CD4-positive, alpha-beta T cell treated with Interleukin-17A for 4 hours (primary cell): ENCODE results near the gene C5orf63.
"Not testable (repeated sequence)": the region's sequence is repeated elsewhere in the genome, so short reads cannot be mapped to it uniquely, and the experiment has no call there.

Source experiments
- DNase-seq: peaks from one replicate; pipeline ENCODE4 v3.0.0-alpha.2; 2020; ENCODE audit warnings: mixed read lengths

Gene C5orf63

DNA sequence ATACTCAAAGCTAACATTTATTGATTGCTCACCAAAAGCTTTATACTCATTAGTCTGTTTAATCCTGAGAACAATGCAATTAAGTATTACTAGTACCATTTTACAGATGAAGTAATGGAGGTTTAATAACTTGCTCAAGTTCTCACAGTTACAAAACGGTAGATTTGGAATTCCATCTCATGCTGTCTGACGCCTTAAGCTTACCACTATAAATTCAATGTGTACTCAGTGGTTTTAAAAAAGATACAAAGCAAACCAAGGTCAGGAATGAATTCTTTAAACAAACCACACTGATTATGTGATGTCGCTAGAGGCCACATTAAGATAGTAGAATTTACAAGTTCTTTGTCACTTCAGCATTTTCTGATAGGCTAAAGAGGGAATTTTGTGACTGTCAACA, 1.2 kb upstream of the C5orf63 start:
- DNase-seq, result no peak

DNA sequence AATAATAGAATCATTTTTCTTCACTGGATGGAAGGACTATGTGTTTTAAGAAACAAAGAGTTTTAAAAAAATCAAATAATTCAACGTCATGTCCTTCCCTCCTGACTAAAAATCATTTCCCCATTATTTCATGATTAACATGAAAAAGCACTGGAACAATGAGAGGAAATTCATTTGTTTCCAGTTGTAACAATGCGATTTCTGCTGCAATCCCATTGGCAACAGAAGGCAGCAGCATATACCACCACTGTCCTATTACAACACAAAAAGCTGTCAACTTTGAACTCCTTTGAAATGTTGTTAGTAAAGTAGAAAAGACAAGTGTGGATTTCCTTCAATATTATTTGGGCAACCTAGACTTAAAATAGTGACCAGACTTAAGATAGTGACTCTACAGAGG, 3.1 kb downstream of the C5orf63 start:
- no peak for DNase-seq

DNA sequence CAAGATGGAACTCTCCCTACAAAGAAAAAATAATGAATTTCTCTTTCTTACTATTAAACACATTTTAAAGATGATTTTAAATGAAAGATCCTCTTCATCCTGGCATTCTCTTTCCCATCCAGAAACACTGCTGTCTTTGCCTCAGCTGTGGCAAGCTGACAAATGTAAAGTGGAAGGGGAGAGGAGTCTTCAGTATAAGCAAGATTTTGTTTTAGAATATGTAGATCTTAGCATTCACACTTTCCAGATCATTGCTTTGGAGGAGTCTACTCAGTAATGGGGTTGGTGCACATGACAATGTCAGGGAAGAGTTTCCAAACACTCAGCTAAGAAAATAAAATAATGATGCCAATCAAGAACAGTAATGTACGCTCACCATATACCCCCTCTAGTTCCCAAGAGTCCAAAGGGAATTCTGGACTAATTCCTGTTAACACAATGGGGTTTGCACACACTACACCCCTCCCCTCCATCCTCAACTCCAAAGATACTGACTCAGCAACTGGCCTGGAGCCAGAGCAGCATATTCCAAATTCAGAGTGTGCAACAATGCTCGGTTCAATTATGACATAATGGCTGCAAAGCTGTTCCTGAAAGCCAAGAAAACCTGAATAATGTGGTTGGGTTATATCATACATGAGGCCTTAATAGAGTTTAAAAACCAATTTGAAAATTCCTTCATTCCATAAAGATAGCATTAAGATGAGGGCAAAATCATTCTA, 4.6 kb downstream of the C5orf63 start:
- no peak for DNase-seq

DNA sequence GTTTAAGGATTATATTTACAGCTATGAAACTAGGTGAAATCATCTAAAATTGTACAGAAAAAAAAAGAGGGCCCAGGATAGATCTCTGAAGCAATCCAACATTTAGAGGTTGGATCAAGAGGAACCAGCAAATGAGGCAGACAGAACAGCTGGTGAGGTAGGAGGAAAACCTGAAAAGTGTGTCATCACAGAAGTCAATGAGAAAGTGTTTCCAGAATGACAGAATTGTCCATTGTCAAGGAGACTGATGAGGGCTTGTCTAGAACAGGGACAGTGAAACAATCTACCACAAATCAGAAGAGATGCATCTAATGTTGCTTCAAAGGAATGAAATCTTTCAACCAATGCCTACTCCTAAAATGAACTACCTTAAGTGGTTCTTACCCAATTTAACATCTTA, 6.6 kb downstream of the C5orf63 start:
- no peak for DNase-seq

DNA sequence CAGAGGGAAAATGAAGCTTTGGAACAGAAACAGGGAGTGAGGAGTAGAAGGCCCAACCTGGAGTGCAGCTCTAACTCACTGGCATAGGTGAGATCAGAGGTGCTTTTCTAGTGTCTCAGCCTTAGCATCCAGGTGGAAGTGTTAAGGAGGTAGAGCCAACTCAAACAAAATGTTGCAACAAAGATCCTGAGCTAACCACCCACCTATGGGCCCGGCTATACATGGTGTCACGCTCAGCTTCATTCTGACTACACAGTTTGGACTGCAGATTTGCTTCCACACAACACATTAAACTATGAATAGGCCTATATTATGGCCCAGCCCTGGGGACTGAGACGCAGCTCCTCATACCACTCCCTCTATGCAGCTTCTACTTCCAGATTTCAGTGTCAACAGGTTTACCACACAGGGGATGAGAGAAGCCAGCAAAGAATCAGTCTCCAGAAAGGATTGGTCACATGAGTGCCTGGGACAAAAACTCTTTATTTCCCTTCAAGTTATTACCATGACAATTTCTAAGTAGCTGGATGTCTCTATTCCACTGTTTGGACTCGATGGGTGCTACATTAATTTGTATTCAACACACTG, 9.0 kb downstream of the C5orf63 start:
- DNase-seq, result no peak

DNA sequence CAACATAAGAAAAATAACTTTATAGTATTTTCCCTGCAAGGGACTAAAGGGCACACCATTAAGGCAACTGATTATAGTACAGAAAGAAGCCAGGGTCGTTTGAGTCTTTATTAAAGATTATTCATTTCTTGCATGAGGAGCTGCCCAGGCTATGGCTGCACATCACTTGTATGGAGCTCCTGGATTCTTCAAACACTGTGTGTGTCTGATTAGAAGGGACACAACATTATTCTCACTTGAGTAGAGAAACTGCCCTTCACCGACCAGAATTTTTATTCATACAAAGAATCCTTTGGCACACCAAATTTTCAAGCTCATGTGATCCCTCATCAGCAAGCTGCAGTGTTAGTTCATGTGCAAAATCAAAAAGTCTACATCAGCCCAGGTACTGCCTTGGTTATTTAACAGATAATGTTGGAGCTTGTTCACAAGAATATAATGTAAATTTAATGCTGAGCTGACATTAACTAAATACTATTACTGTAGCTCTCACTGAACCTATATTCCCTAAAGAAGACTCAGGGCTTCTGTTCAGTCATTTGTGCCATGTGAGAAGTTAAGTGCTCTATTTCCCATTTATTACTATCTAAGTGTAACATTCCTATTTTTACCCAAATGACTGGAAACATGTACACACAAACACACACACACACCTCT, 9.9 kb downstream of the C5orf63 start:
- no peak for DNase-seq

DNA sequence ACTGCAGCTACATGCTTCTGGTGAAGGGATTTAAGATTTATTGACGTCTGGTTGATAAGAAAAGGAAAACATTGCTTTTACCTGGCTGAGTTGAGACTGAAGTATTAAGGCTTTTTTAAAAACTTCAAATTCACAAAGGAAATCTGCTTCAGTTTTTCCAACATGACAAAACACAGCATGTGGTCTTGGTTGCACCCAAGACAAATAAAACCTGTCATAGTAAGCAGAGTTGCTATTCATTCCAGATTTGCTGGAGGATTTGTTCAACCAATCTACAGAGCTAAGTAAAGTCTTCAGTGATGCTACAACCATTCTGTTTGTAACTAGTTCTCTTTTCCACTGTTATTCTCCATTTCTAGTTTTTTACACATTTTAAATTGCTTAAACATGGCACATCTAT, 11.3 kb downstream of the C5orf63 start:
- DNase-seq, result no peak

DNA sequence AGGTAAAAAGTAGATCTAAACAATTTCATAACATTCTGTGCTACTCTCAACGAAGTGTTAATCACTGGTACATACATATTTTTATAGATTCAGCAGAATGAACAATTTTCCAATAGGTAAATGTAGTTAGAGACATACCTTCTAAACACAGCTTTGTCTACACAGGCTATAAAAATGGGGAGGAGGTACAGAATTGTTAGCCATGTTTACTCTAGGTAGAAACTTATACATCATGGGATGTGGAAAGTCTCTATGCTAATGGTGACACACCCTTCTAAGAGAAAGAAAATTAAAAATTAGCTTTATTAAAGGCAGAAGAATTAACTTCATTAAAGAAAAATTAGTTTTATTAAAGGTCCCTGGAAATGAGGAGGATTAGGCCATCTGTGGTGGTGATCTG, 11.8 kb downstream of the C5orf63 start:
- DNase-seq, result no peak

DNA sequence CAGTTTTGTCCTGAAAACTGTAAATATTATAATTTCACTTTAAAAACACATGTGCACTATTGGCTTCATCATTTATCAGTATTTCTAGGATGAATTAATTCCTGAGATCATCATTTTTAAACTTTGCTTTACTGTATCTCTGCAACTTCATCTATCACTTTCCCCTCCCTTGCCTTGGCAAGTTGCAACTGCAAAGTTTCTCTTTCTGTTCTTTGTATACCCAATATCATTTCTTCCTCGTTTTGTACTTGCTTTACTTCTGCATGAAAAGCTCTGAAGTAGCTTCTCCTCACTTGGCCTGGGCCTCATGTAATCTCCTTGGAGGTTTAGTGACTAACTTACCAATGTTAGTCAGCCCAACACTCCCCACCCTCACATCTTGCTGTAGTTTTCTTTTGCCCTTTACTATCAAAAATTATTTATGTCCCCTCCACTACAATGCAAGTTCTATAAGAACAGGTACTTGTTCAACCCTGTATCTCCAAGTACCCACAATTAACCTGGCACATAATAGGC, 12.8 kb downstream of the C5orf63 start:
- no peak for DNase-seq

DNA sequence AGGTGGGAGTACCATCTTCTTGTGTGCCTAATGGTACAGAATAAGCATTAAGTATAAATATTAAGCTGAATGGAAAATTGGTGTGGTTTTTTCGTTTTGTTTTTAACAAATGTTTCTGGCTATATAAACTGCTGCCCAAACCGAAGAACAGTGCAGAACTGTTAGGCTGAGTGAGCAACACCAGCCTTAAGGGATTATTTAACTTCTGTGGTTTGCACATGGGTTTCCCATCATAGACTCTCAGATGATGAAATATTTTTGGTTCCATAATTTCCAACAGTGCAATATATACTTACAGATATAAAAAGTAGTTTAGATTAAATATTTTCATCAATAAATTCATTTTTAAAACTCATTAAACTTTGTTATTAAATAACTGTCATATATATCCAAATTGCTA, 16.4 kb downstream of the C5orf63 start:
- no peak for DNase-seq

DNA sequence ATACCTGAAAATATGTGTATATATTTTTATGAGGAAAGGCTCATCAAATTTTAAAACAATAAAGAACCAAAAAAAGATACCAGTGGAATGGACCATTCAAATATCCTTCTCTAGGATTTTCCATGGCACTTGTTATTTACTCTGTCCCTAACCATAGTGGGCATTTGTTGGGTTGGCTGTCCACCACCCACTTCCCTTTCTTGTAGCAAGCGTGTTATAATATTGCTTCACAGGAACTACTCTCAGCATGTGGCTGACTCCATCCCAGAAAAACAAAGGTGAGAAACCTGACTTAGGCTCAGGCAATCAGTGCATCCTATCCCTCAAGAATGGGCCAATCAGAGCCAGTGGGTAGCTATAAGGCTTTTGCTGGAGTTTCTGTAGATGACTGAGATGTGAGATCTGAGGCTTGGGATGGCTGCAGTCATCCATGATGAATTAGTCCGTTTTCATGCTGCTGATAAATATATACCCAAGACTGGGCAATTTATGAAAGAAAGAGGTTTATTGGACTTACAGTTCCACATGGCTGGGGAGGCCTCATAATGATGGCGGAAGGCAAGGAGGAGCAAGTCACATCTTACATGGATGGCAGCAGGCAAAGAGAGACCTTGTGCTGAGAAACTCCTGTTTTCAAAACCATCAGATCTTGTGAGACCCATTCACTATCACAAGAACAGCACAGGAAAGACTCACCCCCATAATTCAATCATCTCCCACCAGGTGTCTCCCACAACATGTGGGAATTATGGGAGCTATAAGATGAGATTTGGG, 17.2 kb downstream of the C5orf63 start:
- no peak for DNase-seq

DNA sequence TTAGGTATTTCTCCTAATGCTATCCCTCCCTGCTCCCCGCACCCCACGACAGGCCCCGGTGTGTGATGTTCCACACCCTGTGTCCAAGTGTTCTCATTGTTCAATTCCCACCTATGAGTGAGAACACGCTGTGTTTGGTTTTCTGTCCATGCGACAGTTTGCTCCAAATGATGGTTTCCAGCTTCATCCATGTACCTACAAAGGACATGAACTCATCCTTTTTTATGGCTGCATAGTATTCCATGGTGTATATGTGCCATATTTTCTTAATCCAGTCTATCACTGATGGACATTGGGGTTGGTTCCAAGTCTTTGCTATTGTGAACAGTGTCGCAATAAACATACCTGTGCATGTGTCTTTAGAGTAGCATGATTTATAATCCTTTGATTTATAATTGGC, 19.8 kb downstream of the C5orf63 start:
- DNase-seq, result not testable (repeated sequence)

DNA sequence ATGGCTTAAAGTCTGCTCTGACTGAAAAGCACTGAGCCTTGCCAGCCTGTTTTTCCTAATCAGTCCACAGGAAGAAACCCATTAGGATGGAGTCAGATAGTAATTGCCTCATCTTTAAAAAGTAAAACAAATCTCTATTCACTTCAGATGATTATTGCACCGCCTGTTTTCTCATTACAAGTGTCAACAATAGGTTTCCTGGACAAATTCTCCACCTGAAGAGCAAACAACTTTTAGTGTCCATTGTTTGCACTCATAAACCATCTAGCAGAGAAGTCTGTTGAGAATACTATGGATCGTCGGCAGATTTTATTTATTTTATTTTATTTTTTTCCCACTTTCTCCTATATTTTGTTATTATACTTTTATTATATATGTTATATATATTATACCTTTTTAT, 20.3 kb downstream of the C5orf63 start:
- DNase-seq, result no peak

DNA sequence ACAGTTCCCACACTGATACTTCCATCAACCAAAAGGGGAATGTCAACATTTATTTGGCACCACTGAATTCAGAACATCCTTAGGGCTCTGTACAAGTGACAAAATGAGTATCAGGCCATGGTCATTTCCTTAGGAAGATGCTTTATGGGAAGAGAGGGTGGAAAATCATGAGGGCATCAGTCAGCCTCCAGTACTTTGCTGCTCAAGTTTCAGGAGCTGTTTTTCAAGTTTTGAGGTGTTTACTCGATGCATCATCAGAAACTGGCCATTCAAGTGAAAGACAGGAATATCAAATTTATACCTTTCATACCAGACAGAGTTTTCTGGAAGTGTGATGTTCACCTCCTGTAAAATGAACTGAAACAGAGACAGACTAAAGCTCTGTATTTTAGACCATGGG, 21.7 kb downstream of the C5orf63 start:
- no peak for DNase-seq

DNA sequence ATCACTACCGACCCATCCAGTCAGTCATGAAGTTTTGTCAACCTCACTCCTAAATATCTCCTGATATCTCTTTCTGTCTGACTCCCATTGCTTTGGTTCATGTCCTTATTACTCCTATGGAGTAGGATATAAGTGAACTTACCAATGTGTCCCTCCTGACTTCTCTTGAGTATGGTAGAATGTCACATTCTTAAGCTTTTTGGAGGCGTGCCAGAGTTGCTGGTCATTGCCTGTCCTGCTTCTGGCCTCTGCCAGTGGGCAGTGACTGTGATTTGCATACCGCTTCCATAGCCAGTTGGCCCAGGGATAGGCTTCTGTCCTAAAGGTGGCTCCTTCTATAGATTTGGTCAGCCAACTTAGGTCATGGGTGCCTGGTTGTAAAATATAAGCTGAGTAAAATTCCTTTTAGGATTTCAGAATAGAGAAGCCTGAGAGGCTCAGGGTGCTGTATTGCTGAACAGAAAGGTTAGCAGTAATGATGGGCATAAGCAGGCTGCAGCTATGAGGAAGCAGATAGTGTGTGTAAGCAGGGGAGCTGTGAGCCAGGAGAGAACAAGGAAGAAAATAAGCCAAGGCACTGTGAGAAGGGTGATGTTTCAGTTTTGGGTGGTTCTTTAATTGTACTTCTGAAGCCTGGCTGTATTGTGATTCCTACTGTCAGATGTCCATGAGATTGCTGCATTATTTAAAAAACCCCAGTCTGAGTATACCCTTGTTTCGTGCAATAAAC, 26.8 kb downstream of the C5orf63 start:
- no peak for DNase-seq

DNA sequence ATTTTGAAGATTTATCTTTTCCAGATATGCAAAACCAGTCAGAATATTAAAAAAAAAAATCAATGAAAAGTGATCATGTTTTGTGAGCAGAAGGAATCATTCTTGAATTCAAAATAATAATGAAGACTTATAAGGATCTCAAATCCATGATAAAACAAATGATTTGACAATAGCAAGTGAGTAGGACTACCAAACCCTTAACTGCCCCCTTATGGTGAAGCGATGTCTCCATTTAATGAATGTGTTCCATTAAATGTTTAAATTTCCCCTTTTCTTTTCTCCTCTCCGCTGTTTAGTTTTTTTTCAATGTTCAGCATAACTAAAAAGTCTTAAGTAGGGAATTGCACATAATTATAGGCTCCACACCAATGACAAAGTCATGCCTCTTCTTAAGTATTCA, 30.7 kb downstream of the C5orf63 start:
- no peak for DNase-seq

DNA sequence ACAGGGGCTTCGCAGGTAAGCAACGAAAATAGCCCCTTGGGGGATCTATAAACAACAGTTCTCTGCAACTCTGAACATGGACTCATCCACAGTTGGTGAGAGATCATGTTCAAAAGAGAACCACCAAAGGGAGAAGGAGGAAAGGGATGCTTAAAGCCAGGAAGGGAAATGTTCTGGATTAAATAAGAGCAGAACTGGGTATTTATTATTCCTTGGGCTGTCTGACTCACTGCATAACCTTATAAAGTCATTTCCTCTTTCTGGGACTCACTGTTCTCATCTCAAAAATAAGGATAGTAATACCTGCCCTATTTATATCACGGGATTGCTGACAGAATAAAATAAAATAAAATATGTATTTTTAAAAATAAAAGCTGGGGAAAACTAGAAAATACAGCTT, 31.7 kb downstream of the C5orf63 start:
- no peak for DNase-seq

DNA sequence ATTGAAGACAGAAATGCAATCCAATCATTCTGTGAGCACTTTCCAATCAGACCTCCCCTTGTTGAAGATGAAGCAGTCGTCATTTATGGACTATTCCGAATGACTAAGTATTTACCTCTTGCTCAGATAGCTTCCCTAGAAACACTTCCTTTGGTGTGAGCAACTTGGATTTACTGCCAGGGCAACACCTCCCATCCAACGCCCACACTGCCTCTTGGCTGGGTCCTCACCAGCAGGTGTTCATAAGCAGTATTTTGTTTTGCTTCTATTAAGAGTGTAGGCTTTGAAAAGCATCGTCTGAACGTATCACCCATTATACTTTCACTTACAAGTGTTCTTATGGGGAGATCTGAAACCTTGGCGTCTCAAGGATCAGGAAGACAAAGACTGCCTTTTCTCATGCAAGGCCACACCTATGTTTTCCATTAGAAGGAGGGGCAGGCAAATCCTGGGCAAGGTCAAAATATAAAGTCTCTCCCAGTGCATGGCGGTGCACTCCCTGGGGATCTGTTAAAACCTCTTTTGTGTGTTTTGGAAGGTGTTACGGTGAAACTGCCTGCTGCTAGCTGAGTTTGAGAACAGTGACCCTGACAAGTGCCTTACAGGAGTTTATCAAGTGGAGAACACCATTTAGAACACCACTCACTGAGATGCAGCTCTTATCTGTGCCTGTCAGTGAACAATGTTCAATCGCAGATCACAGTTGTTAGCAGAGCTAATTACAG, 32.3 kb downstream of the C5orf63 start:
- DNase-seq, result no peak

DNA sequence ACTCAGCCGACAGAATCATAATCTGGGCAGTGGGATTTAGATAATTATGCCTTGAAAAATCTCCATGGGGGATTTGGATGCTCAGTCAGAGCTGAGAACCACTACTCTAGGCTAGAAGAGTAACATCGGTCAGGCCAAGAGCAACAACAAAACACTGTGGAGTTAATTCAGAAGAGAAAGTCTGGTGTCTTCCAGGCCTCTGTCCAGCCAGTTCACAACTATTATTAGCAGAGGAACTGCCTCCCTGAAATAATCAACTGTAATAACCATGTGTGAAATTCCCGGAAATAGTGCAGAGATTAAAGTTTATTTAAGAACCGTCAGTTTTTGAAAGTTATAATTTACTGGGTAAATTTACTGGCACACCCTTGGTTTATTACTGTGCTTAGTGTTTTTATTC, 34.8 kb downstream of the C5orf63 start:
- DNase-seq, result no peak

DNA sequence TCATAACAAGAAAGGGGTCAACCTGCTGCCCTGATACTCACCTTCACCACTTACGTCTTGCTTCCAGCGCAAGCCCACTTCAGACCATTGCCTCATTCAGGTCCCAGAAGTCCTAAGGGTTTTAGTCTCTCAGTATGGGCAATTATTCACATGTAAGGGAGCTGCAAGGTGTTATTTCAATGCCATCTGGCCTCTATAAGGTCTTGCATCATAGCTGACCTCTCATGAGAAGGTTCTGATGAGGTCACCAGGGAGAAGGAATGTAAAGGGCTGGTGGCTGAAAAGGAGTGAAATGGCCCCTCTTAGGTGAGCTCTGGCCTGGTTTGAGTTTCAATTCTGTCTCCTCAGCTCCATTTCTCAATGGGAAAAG, 41.5 kb downstream of the C5orf63 start:
- DNase-seq, result no peak

DNA sequence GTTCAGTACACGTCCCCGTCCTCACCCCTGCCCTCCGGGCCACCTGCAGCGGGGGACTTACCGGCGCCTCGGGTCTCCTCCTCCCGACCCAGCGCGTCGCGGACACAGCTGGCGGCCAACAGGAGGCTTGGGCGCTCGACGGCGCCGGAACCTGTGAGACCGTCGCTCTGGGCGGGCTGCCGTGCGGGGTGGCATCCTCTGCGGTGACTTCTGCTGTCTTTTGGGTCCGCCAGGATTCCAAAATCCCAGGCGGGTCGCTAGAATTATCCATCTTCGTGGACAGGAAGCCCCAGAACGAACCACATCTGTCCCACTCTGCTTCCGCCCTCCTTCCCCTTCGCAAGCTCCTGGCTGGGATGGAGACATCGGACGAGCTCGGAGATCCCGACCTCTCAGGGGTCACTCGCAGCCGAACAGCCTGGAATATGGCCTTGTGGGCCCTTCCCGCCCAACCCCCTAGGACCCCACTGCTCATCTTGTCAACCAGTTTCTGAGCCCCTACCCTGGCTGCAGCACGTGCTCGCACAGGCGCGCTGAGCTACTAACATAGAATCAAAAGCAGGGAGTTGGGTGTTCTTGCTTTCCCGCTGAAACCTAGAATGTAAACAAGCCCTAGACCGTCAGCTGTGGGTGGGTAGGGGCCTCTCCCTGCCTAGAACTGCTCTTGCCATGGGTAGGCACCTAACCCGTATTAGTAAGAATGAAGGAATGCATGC, 42.0 kb downstream of the C5orf63 start:
- peak; percentile 37 for DNase-seq
